NK-92 (cell line): ENCODE data around the gene NNMT.

Source experiments
- DNase-seq: peaks from one replicate; lab custom pipeline; 2025; ENCODE audit not compliant: unreplicated experiment; lab: John Stamatoyannopoulos, UW

Gene NNMT

GRCh38 chr11:114282488-114282887 lies 13.7 kb upstream of the NNMT start:
- DNase-seq: no peak

- DNase-seq: no peak
Observed at GRCh38 chr11:114283422-114283821, 12.8 kb upstream of the NNMT start.

DNA sequence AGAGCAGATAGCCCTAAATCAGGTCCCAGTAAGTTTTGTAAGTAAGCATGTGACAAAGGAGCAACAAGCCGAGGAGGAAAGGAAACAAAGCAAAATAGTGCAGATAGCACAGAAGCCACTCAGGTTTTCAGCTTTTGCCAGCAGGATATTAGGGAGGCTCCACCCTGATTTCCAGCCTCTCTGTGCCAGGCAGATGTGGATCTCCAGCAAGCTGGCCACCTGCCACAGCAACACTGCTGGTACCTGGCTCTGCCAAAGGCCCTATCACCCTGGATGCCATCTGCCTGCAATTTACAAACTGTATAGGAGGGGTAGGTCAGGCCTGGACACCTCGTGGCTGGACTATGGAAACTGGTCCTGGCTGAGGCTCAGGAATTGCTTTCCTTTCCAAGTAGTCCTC lies 12.2 kb upstream of the NNMT start:
- no peak for DNase-seq

GRCh38 chr11:114284914-114285313 lies 11.3 kb upstream of the NNMT start:
- no peak for DNase-seq

GRCh38 chr11:114285599-114285998 lies 10.6 kb upstream of the NNMT start:
- no peak for DNase-seq

- DNase-seq: no peak
Observed at GRCh38 chr11:114286229-114286628, 10.0 kb upstream of the NNMT start.

DNA sequence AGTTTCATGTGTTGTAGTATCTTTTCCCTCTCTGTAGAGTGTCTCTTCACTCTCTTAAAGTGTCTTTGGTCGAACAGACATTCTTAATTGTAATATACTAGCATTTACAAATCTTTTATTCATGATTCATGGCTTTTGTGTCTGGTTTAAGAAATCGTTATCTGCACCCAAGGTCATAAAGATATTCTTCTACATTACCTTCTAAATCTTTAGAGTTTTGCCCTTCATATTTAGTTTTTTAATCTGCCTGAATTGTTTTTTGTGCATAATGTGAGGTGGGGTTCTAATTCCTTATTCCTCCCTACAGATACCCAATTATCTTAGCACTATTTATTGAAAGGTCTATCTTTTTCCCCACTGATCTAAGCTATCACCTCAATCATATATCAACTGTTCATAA lies 9.0 kb upstream of the NNMT start:
- DNase-seq: no peak

- DNase-seq: no peak
Observed at GRCh38 chr11:114288136-114288535, 8.1 kb upstream of the NNMT start.

DNA sequence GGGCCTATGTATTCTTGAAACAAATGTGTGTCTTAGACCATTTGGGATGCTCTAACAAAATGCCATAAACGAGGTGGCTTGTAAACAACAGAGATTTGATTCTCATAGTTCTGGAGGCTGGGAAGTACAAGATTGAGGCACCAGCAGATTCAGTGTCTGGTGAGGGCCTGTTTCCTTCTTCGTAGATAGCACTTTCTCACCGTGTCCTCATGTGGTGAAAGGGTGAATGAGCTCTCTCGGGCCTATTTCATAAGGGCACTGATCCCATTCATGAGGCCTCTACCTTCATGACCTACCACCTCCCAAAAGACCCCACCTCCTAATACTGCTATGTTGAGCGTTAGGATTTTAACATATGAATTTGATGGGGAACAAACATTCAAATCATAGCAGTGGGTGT lies 6.4 kb upstream of the NNMT start:
- no peak for DNase-seq

DNA sequence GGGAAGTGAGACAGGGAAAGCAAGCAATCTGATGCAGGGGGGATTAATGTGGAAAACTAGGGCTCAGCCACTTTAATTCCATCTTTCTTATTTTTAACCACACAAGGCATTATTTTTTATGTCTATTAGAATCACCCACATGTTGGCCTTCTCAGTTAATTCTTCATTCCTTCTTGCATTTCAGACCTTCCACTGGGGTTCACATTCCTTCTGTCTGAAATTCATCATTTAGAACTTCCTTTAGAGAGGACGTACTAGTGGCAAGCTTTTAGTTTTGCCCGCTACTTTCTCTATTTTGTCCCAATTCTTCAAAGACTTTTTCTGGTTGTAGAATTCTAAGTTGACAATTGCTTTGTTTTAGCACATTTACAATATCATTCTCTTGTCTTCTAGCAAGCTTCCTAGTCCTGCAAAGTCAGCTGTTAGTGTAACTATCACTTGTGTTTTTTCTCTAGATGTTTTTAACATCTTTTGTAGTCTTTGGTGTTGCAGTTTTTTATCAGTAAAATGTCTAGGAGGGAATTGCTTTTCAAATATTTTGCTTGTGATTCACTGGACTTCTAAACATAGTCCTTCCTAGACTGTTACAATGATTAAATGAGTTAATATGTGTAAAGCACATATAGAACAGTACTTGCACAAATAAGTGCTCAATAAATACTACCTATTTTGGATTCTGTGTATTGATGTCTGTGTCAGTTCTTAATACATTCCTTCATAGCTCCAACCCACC lies 5.5 kb upstream of the NNMT start:
- DNase-seq: no peak

GRCh38 chr11:114291381-114291780 lies 4.8 kb upstream of the NNMT start:
- DNase-seq: no peak

GRCh38 chr11:114291842-114292680 lies 4.1 kb upstream of the NNMT start:
- DNase-seq: no peak

DNA sequence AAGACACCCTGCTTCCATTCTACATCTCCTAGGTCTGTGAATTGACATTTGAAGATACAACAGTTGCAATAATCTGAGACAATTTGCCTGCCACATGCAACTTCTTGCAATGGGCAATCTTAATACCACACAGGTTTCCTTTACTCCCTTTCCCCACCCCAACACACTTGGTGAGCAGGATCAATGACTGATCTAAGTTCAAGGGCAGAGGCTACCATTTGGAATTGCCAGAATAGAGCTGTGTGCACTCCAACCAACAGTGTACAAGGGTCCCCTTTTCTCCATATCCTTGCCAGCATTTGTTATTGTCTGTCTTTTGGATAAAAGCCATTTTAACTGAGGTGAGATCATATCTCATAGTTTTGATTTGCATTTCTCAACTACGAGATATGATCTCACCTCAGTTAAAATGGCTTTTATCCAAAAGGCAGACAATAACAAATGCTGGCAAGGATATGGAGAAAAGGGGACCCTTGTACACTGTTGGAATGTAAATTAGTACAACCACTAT lies 2.9 kb upstream of the NNMT start:
- no peak for DNase-seq

DNA sequence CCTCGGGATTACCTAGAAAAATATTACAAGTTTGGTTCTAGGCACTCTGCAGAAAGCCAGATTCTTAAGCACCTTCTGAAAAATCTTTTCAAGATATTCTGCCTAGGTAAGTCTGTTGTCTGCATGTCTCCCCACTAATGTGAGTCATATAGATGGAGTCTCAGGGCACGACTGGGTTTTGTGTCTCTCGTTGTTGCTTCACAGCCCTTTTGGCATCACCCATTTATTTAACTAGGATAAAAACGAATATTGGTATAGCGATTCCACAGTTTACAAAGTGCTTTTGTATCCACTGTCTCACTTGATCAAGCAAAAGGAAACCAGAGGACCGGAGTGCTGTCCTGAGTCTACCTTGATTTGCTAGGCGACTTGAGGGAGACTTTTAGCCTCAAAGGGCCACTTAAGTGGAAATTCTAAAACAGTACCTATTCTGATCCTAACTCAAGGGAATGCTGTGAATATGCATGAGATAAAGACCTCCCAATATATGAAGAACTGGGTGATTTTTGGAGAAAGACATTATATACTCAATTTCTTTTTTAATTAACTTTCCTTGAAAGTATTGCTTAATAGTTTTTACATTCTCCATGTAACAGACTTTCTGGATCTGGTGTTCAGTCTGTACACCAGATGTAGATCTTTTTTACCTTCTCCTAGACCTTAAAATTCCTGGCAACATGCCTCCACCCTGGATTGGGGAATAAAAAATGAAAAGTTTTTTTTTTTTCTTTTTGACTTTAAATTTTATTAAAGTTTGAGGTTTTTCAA lies 590 bp downstream of the NNMT start:
- no peak for DNase-seq

DNA sequence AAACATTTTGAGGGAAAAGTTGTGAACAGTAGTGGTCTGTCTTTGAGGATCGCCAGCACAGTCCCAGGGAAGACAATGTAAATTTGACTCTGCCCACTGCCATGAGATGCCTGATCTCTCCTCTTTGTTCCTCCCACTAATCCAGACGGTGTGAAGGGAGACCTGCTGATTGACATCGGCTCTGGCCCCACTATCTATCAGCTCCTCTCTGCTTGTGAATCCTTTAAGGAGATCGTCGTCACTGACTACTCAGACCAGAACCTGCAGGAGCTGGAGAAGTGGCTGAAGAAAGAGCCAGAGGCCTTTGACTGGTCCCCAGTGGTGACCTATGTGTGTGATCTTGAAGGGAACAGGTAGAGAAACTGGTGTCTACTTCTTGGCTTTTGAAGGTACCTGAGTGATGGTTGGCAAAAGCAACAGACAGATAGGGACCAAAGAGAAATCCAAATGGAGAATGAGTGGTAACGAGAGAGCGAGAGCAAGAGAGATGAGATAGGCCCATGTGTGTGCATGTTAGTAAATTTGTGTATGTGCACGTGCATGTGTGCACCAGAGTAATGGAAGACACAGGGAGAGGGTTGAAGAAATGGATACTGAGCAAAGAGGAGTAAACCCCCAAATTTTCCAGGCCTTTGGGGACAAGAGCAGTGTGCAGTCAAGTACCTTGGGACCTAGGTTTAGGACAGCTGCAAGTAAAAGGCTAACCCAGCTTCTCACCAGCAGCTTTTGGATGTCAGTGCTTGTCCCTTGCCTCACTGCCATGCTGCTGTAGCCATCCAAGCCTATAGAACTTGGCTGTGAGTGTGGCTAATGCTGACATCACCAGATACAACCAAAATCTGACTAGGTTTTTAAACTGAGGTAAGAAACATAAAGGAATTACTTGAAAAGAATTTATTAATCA lies 1.9 kb downstream of the NNMT start:
- no peak for DNase-seq

GRCh38 chr11:114298710-114299109 lies 2.5 kb downstream of the NNMT start:
- DNase-seq: no peak

- DNase-seq: no peak
Observed at GRCh38 chr11:114301088-114301487, 4.9 kb downstream of the NNMT start.

GRCh38 chr11:114301927-114302326 lies 5.7 kb downstream of the NNMT start:
- DNase-seq: no peak

- DNase-seq: no peak
Observed at GRCh38 chr11:114302663-114303062, 6.5 kb downstream of the NNMT start.

- DNase-seq: no peak
Observed at GRCh38 chr11:114304065-114304464, 7.9 kb downstream of the NNMT start.

DNA sequence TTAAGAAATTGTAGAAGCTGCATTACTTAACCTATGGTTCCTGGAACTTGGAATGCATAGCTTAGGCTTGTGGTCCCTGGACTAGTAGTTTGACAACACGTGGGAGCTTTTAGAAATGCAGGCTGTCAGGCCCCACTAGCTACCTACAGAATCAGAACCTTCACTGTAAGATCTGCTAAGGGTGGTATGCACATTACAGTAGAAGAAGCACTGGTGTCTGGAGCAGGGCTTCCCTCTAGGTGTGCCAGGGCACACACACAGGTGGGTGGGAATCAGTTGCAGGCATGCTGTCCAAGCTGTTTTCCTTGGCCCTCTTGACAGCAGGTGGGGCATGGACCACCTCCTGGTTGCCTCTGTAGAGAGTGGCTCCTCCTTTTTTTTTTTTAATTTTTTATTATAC lies 8.8 kb downstream of the NNMT start:
- DNase-seq: no peak
